GM13976 (cell line): Measurements from ENCODE around the gene HPD.

Experiments used
- DNase-seq: peaks from one replicate; pipeline ENCODE4 v3.0.0; 2012; ENCODE audit warnings: low spot score
- CTCF ChIP-seq: IDR thresholded peaks from 2 replicates; pipeline ENCODE4 v1.5.1; 2012; ENCODE audit warnings: borderline replicate concordance, mild to moderate bottlenecking; ENCODE audit not compliant: insufficient read depth; ENCODE audit errors: extremely low read depth, missing control alignments, control extremely low read depth
- in situ Hi-C: fragments of 300-500 bp; cut with MboI; formaldehyde crosslinking; loops from one replicate; pipeline ENCODE4 v1.12.0; 2022; ENCODE audit warnings: low sequenced_read_pairs, mixed read lengths, inconsistent platforms; ENCODE audit not compliant: unreplicated experiment

The HPD gene

GRCh38 chr12:121828826-121829225, 29.8 kb downstream of the HPD start:
- TF ChIP-seq CTCF = no peak
- in situ Hi-C loops = no loop called here
- DNase-seq = no peak

GRCh38 chr12:121828306-121828705, 30.4 kb downstream of the HPD start:
- no peak for DNase-seq
- in situ Hi-C loops = no loop called here
- TF ChIP-seq CTCF = no peak

- in situ Hi-C loops = no loop called here
- no peak for TF ChIP-seq CTCF
- no peak for DNase-seq
These were observed 31.1 kb downstream of the HPD start for GRCh38 chr12:121827351-121828099.

- no peak for TF ChIP-seq CTCF
- in situ Hi-C loops = no loop called here
- no peak for DNase-seq
These were observed 32.1 kb downstream of the HPD start for GRCh38 chr12:121826318-121827150.

- no peak for TF ChIP-seq CTCF
- in situ Hi-C loops = no loop called here
- no peak for DNase-seq
These were observed 33.6 kb downstream of the HPD start for GRCh38 chr12:121825041-121825523.

- no peak for DNase-seq
- no peak for TF ChIP-seq CTCF
- in situ Hi-C loops = no loop called here
These were observed 34.9 kb downstream of the HPD start for GRCh38 chr12:121823727-121824115.
